Neuron (in vitro differentiated cells): Measurements from ENCODE around the gene MAPKAP1.
"Not testable (repeated sequence)": the region's sequence is repeated elsewhere in the genome, so short reads cannot be mapped to it uniquely, and the experiment has no call there.

ENCODE experiments used
- H2AFZ ChIP-seq: one replicate; pipeline ENCODE4 v1.6.1; 2013; ENCODE audit warnings: low read depth, mild to moderate bottlenecking, inconsistent platforms, low read length, moderate library complexity
- H3K27me3 ChIP-seq: one replicate; pipeline ENCODE4 v1.6.1; 2013; ENCODE audit warnings: low read length; ENCODE audit not compliant: insufficient read depth
- H3K36me3 ChIP-seq: one replicate; pipeline ENCODE4 v1.6.1; 2013; ENCODE audit warnings: low read length; ENCODE audit not compliant: insufficient read depth
- H3K4me1 ChIP-seq: one replicate; pipeline ENCODE4 v1.6.1; 2013; ENCODE audit warnings: low read length; ENCODE audit not compliant: insufficient read depth
- H3K4me3 ChIP-seq: 2 replicates; pipeline ENCODE4 v1.5.1; 2013; ENCODE audit warnings: mild to moderate bottlenecking, low read length, moderate library complexity
- H3K9me3 ChIP-seq: one replicate; pipeline ENCODE4 v1.6.1; 2013; ENCODE audit warnings: low read length

Gene MAPKAP1

DNA sequence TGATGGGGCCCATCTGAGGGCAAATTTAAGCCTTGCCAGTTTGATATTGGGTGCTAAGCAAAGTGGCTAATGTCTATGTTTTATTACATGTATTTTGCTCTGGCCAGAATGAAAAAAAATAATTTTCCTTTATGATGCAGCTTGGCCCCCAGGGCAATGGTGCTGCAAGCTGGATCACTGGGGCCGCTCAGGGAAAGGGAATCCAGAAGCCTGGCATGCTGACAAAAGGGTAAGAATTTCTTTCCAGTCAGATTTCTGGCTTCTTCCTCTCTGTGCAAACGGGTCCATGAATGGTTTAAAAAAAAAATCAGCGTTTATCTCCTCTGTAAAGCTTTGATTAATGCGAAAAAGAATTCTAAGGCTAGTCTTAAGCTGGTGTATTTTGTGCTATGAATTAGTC, 138.4 kb downstream of the MAPKAP1 start:
- H3K9me3 ChIP-seq = peaks cover 6% of the 10 kb centered on the region
- H3K4me3 ChIP-seq = no peak overlapping the region
- H3K36me3 ChIP-seq = no peaks in the 10 kb centered on the region

DNA sequence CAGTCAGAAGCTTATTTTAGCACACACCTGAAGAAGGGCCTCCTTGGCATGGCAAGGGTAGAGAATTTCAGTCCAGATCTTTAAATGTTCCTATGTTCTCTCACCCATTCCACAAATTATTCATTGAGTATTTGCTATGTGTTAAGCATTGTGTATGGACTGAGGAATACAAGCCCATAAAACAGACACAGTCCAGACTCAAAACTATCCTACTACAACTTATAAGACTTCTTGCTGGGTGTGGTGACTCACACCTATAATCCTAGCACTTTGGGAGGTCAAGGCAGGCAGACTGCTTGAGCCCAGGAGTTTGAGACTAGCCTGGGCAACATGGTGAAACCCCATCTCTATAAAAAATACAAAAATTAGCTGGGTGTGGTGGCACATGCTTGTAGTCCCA, 141.0 kb downstream of the MAPKAP1 start:
- not testable (repeated sequence) for H3K27me3 ChIP-seq, H3K4me1 ChIP-seq, H3K9me3 ChIP-seq, H3K36me3 ChIP-seq, H3K4me3 ChIP-seq, H2AFZ ChIP-seq

More for the DNA sequence above, 138.4 kb downstream of the MAPKAP1 start:
- Histone ChIP-seq H3K4me1 (peaks cover 2% of the 10 kb centered on the region), H2AFZ (no peak overlapping the region), H3K27me3 (no peaks in the 10 kb centered on the region)

DNA sequence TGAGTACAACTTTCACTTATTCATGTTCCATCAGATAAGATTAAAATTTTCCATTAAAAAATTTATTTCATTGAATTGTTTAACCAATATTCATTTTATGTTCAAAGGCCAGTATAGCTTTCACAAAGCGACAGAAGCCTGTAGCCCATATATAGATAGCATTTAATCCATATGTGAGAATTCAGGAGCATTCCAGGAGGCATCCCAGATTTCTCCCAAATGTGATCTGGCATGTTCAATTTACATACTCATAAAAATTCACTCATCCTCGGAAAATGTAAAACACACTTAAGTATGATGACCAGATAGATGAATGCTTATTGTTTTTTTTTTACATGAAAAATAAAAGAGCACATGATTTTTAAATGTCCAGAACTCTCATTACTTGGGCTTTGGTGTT, 141.9 kb downstream of the MAPKAP1 start:
- H3K9me3 ChIP-seq = peaks cover under 1% of the 10 kb centered on the region
- no peak overlapping the region for H3K4me3 ChIP-seq
- no peak overlapping the region for H2AFZ ChIP-seq
- H3K36me3 ChIP-seq = no peaks in the 10 kb centered on the region
- H3K4me1 ChIP-seq = no peaks in the 10 kb centered on the region
- no peaks in the 10 kb centered on the region for H3K27me3 ChIP-seq

DNA sequence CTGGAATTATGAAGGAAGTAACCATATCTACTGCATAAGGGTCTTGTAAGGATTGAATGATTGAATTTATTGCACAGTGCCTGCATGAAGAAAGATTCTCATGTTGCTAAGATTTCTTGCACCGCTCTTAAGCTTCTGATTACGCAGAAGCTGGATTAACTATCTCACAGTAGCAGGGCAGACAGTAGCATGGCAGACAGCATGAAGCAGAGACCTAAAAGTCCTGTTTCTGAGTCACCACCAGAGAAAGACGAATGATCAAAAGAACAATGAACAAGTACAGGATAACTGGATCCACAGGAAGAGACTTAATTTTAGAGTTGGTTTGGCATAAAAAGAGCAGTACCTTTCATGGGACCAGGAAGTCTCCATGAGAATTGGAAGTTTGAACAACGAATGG, 142.4 kb downstream of the MAPKAP1 start:
- no peaks in the 10 kb centered on the region for H3K36me3 ChIP-seq
- no peak overlapping the region for H3K4me3 ChIP-seq
- no peaks in the 10 kb centered on the region for H3K27me3 ChIP-seq
- H2AFZ ChIP-seq = no peak overlapping the region
- no peaks in the 10 kb centered on the region for H3K4me1 ChIP-seq
- no peaks in the 10 kb centered on the region for H3K9me3 ChIP-seq

DNA sequence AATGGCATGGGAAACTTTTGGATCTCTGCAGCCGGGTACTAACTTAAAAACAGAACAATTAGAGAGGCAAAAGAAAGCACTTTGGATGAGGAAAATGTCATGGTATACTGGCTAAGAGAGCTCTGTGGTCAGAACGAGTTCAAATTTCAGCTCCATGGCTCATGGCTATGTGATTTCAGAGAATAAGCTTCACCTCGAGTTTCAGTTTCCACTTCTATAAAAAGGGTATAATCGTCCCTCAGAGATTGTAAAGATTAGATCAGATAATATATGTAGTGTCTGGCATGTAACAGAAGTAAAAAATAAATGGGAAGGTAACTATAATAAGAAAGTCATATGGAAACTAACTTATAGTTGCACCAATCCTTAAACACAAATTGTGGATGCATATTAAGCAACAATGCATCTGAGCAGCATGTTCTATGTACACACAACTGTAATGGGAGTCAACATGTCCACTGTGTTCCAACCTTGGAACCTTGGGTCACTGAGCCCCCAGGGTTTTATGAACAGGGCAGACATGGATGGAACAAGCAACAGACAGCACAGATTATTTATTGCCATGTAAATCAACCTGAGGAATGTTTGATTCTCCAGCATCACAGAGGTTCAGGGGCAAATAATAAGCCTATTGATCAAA, 145.4 kb downstream of the MAPKAP1 start:
- Histone ChIP-seq H3K4me3 (no peak overlapping the region), H3K27me3 (no peaks in the 10 kb centered on the region), H3K36me3 (no peaks in the 10 kb centered on the region), H2AFZ (no peak overlapping the region), H3K9me3 (no peaks in the 10 kb centered on the region), H3K4me1 (peaks cover 9% of the 10 kb centered on the region)

DNA sequence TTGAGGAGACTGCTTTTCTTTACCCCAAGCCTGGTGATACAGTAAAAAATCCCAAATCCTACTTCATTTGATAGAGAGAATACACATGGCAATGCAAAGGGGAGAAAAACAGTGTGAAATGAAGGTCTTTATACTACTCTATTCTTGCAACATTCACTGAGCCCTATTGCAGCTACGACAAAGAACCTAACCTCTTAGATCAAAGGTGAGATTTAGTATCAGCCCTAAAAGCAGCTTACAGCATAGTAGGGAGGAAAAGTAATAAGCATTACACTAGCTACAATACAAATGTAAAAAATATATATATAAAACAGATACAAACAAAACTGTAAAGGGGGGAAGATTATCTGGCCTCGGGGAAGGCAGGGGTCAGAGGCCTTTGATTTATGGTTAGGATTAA, 147.1 kb downstream of the MAPKAP1 start:
- Histone ChIP-seq H3K36me3 (no peaks in the 10 kb centered on the region), H3K27me3 (no peaks in the 10 kb centered on the region)

DNA sequence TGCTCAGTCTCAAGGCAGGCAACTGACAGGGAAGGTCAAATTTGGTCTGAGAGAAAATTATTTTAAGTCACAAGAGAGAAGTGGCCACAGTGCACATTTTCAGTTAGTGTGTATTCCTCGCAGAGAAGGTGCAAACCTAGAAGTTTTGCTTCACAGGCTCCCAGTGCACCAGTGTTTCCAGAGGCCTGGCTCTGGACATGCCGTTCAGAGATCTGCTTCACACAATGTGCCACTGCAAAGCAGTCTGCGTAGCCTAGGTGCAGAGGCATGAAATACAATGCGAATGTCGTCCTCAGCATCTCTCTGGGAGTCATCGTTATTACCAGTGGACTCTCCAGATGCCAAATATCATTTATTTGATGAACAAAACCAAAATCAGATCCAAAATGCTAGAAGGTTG, 147.8 kb downstream of the MAPKAP1 start:
- peaks cover 9% of the 10 kb centered on the region for H3K4me1 ChIP-seq
- H3K36me3 ChIP-seq = no peaks in the 10 kb centered on the region
- no peaks in the 10 kb centered on the region for H3K9me3 ChIP-seq
- H3K27me3 ChIP-seq = no peaks in the 10 kb centered on the region
- H2AFZ ChIP-seq = no peak overlapping the region
- no peak overlapping the region for H3K4me3 ChIP-seq

More for the DNA sequence above, 147.1 kb downstream of the MAPKAP1 start:
- H3K4me1 ChIP-seq = peaks cover 9% of the 10 kb centered on the region
- H3K4me3 ChIP-seq = no peak overlapping the region
- no peak overlapping the region for H2AFZ ChIP-seq
- no peaks in the 10 kb centered on the region for H3K9me3 ChIP-seq

DNA sequence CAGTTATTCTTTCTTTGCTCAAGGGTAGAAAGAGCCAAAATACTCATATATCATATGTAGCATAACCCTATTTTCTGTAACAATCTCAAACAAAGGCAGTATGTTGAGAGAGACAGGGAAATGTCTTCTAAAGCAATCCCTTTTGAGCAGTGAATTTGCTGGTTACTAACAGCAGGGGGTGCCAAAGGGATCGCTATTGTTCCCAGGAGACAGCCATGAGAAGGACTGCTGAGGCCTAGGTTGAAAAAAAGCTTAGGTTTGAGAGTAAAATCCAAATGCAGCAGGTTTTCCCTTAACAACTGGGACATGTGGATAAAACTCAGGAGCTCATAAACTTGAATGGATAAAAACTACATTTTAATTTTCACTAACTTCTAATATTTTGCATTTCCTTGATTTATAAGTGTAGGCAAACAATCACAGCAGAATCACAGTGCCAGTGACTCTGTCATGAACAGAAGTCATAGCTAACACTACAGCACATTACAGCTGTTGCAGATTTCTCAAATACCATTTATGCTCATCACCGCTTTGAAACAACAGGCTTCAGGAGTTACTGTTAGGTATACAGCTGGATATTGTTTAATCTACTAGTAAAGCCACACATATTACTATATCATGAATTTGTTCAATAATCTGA, 148.4 kb downstream of the MAPKAP1 start:
- Histone ChIP-seq H3K27me3 (no peaks in the 10 kb centered on the region), H3K36me3 (no peaks in the 10 kb centered on the region), H3K4me1 (peaks cover 9% of the 10 kb centered on the region), H3K4me3 (no peak overlapping the region), H2AFZ (no peak overlapping the region), H3K9me3 (no peaks in the 10 kb centered on the region)

DNA sequence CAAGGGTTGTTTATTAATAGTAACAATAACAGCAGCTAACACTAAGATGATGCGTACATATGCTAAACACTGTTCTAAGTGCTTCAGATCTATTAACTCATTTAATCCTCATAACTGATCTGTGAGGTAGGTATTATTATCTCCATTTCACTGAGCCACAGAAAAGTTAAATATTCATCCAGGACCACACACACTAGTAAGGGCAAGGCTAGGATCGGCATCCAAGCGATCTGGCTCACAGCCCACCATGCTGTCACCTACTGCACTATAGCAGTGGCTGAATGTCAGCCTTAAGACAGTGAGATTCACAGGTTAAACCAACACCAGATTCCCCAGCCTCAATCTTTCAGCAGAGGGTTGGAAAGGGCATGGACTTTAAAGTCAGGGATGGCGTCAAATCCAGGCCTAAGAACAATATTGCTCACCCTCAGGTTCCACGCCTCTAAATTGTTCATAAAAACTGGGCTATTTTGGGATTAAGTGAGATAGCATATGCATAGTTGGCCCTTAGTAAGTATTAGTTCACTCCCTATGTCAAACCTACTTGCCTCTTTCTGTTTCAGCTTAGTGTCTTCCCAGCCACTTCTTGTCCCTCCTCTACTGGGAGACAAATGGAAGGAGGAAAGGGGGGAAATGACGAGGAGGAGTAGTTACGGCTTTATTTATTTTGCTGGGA, 150.8 kb downstream of the MAPKAP1 start:
- Histone ChIP-seq H3K4me1 (peaks cover 12% of the 10 kb centered on the region), H3K9me3 (no peaks in the 10 kb centered on the region), H3K36me3 (no peaks in the 10 kb centered on the region), H3K27me3 (no peaks in the 10 kb centered on the region), H2AFZ (no peak overlapping the region), H3K4me3 (no peak overlapping the region)

DNA sequence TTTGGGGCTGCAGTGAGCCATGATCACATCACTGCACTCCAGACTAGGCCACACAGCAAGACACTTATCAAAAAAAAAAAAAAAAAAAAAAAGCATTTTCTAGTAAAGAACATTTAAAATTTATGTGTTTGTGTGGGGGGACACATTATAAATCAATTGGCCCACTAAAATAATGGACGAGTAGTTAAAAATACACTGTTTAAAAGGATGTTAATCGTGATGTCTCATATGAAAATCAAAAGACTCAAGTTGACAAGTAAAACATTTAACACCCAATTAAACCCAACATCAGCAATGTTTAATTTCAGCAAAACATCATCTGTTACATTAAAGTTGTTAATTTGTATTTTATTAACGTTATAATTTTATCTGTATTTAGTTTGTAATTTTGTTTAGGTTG, 152.3 kb downstream of the MAPKAP1 start:
- Histone ChIP-seq H2AFZ (no peak overlapping the region), H3K27me3 (no peaks in the 10 kb centered on the region), H3K9me3 (no peaks in the 10 kb centered on the region), H3K36me3 (no peaks in the 10 kb centered on the region), H3K4me3 (no peak overlapping the region), H3K4me1 (peaks cover 26% of the 10 kb centered on the region)

DNA sequence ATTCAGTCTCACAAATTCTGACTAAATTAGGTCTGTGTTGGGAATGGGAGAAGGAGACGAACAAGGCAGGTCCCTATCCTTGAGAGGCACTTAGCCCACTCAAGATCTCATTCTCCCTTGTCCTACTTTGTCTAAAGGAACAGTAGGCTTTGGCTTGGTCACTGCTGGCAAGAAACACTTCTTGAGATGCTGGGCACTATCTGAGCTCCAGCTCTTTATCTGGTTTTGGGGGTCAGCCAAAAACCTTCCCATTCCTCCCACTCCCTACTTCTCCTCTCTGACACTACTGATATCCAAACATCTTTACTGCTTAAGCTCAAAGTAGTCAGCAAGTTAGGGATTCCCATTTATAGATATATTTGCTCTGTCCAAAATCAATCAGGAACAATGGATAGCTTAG, 155.2 kb downstream of the MAPKAP1 start:
- no peaks in the 10 kb centered on the region for H3K9me3 ChIP-seq
- H3K27me3 ChIP-seq = no peaks in the 10 kb centered on the region
- peaks cover 34% of the 10 kb centered on the region for H3K4me1 ChIP-seq
- H3K4me3 ChIP-seq = no peak overlapping the region
- H2AFZ ChIP-seq = no peak overlapping the region
- H3K36me3 ChIP-seq = no peaks in the 10 kb centered on the region

DNA sequence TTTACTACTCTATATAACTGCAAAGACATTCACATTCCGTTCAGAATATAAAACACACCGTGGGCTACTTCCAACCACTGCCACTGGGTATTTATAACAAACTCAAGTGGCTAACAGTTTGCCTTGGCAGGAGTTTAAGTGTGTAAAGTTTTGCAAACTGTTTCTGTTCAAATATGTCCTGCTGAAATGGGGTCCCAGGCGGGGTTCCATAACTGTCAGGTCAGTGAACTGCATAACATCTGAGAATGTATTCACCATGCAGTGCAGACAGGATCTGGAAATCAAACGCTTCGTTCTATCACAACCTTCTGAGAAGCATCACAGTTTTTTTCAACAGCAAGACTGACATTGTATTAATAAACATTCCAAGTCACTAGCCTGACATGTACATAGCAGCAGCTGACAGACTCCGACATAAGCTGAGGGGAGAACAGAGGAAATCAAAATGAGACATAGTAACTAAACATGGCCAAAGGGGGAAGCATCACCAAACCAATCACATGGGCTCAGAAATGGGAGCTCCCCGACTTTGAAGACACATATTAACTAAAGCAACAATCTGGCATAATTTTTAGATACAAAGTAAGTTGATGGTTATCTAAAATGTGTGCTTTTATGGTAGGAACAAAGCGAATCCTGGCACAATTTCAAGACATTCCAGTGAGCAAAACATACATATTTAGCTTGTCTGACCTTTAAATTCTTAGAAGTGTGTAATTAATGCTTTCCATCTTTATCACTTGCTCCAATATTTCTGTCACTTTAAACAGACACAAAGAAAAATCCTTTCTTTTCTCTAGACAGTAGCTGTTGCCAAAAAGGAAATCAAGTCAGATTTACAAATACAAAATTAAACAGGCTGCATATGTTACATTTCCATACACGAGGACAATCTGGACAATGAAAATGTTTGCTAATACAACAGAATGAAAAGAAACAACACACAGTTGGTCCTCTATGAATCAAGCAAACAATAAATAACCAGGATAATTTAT, 156.8 kb downstream of the MAPKAP1 start:
- H3K27me3 ChIP-seq = no peaks in the 10 kb centered on the region
- H3K36me3 ChIP-seq = no peaks in the 10 kb centered on the region
- H3K9me3 ChIP-seq = no peaks in the 10 kb centered on the region
- H3K4me3 ChIP-seq = no peak overlapping the region
- H3K4me1 ChIP-seq = peaks cover 34% of the 10 kb centered on the region
- H2AFZ ChIP-seq = no peak overlapping the region

DNA sequence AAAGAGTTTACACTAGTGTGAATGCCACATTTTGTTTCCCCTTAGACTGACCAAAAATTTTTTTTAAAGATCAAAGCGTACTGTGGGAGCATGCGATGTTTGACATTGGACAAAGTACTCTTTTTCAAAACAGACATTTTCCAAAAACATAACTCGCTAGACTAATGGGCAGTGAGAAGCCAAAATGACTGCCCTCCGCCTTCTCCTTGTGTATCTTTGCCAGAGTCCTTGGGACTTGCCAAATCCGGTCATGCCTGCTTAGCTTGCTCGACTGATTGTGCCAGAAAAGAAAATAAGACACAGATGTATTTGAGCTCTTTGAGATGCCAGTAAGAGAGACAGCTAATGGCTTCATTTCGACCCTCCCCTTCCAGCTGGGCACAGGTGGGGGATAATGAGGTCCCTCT, 157.5 kb downstream of the MAPKAP1 start:
- Histone ChIP-seq H3K4me1 (peaks cover 34% of the 10 kb centered on the region), H3K27me3 (no peaks in the 10 kb centered on the region), H3K9me3 (no peaks in the 10 kb centered on the region), H3K36me3 (no peaks in the 10 kb centered on the region), H2AFZ (no peak overlapping the region), H3K4me3 (no peak overlapping the region)
